ENCODE data around the gene ARMH1.
"Not testable (repeated sequence)": the region's sequence is repeated elsewhere in the genome, so short reads cannot be mapped to it uniquely, and the experiment has no call there.

ARMH1 gene

GRCh38 chr1:44723496-44724295 lies 49.2 kb downstream of the ARMH1 start:
- H3K4me3 Mint-ChIP-seq: peak overlapping the region; percentile 81
- no peaks in the 10 kb centered on the region for H3K36me3 Mint-ChIP-seq
- no peaks in the 10 kb centered on the region for H3K9me3 Mint-ChIP-seq
- ATAC-seq (ENCODE audit: low read depth): peak; percentile 44
- peak overlapping the region; percentile 89 for H3K27ac Mint-ChIP-seq
- no peaks in the 10 kb centered on the region for H3K27me3 Mint-ChIP-seq
- peaks cover 35% of the 10 kb centered on the region for H3K4me1 Mint-ChIP-seq
- peak in 1 of 2 donors; percentile 55 for DNase-seq (ENCODE audit: low spot score in 2 of 2)

GRCh38 chr1:44724296-44724954 lies 49.9 kb downstream of the ARMH1 start:
- Mint-ChIP-seq H3K9me3 (no peaks in the 10 kb centered on the region), H3K4me3 (no peak overlapping the region), H3K27me3 (no peaks in the 10 kb centered on the region), H3K36me3 (no peaks in the 10 kb centered on the region), H3K4me1 (peaks cover 39% of the 10 kb centered on the region), H3K27ac (no peak overlapping the region)
- ATAC-seq (ENCODE audit: low read depth) (no peak), DNase-seq (ENCODE audit: low spot score in 2 of 2) (no peak)

- H3K4me3 Mint-ChIP-seq: no peak overlapping the region
- no peak overlapping the region for H3K27ac Mint-ChIP-seq
- ATAC-seq (ENCODE audit: low read depth) (no peak), DNase-seq (ENCODE audit: low spot score in 2 of 2) (no peak)
- H3K36me3 Mint-ChIP-seq: no peaks in the 10 kb centered on the region
- H3K4me1 Mint-ChIP-seq: peaks cover 39% of the 10 kb centered on the region
- no peaks in the 10 kb centered on the region for H3K27me3 Mint-ChIP-seq
- H3K9me3 Mint-ChIP-seq: no peaks in the 10 kb centered on the region
Observed at GRCh38 chr1:44724955-44725698, 50.6 kb downstream of the ARMH1 start.

DNA sequence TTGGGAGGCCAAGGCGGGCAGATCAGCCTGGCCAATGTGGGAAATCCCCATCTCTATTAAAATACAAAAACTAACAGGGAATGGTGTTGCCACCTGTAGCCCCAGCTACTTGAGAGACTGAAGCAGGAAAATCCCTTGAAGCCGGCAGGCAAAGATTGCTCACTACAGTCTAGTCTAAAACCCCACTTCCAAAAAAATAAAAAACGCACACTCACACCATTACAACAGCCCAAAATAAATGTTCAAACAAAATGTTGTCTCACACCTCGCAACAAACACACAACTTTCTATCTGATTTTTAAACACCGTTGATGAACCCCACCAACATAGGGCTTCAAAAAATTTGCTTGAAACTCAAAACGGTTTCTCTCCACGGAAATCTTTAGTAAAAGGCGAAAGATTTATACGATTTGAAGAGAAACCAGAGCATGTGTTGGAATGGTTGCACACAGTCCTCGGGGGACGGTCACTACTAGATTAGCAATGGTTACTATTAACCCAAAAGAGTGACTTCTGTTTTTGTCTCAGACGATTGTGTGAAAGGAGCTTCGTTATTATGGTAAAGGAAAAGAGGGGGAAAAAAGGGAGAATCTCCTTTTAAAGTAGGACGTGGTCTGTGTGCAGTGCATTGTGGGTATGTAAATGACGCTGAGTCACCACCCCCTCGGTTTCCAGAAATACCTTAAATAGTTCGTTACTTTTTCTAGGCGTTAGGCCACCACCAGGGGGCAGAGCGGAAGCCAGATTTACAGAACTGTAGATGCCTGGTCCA lies 56.4 kb downstream of the ARMH1 start, which contains the start of gene RNU5D-1:
Gene RNU5D-1 (minus strand): TSS at position 430 of the 772 bp plus-strand sequence.
- Mint-ChIP-seq H3K27me3 (no peaks in the 10 kb centered on the region), H3K27ac (peak within 1 kb of the TSS; percentile 100), H3K4me1 (peaks cover 11% of the 10 kb centered on the region), H3K9me3 (no peaks in the 10 kb centered on the region), H3K36me3 (no peaks in the 10 kb centered on the region), H3K4me3 (peak within 1 kb of the TSS; percentile 79)
- DNase-seq (ENCODE audit: low spot score in 2 of 2): peak; percentile 93 to 94
- ATAC-seq (ENCODE audit: low read depth): peak; percentile 74

DNA sequence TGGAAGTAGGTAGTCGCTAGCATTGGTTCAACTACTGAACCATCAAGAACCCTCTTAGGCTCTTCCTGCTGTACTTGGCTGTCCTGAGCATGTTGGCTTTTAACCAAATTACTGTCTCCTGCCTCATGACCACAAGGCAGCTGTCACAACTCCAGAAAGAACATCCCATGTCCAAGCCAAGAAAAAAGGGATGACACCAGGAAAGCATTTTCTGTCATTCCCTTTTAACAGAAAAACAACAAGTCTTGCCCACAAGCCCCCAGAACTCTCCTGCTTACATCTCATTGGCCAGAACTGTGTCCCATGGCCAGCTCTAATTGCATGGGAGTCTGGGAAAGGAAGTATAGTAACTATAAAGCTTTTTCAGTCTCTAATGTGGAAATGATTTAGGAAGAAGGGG lies 58.9 kb downstream of the ARMH1 start:
- H3K27ac Mint-ChIP-seq: no peak overlapping the region
- H3K4me3 Mint-ChIP-seq: no peak overlapping the region
- ATAC-seq (ENCODE audit: low read depth) (no peak), DNase-seq (ENCODE audit: low spot score in 2 of 2) (no peak)
- no peaks in the 10 kb centered on the region for H3K9me3 Mint-ChIP-seq
- peaks cover 6% of the 10 kb centered on the region for H3K4me1 Mint-ChIP-seq
- H3K36me3 Mint-ChIP-seq: no peaks in the 10 kb centered on the region
- no peaks in the 10 kb centered on the region for H3K27me3 Mint-ChIP-seq

- no peaks in the 10 kb centered on the region for H3K36me3 Mint-ChIP-seq
- H3K4me3 Mint-ChIP-seq: no peak overlapping the region
- no peaks in the 10 kb centered on the region for H3K27me3 Mint-ChIP-seq
- no peak overlapping the region for H3K27ac Mint-ChIP-seq
- peaks cover 6% of the 10 kb centered on the region for H3K4me1 Mint-ChIP-seq
- H3K9me3 Mint-ChIP-seq: no peaks in the 10 kb centered on the region
- ATAC-seq (ENCODE audit: low read depth): no peak
- no peak for DNase-seq (ENCODE audit: low spot score in 2 of 2)
Observed at GRCh38 chr1:44733784-44734183, 59.3 kb downstream of the ARMH1 start.

- DNase-seq (ENCODE audit: low spot score in 2 of 2) (no peak), ATAC-seq (ENCODE audit: low read depth) (no peak)
- Mint-ChIP-seq H3K27ac (no peak overlapping the region), H3K9me3 (no peaks in the 10 kb centered on the region), H3K36me3 (no peaks in the 10 kb centered on the region), H3K4me1 (peaks cover 9% of the 10 kb centered on the region), H3K4me3 (no peak overlapping the region), H3K27me3 (no peaks in the 10 kb centered on the region)
Observed at GRCh38 chr1:44735992-44736391, 61.5 kb downstream of the ARMH1 start.

DNA sequence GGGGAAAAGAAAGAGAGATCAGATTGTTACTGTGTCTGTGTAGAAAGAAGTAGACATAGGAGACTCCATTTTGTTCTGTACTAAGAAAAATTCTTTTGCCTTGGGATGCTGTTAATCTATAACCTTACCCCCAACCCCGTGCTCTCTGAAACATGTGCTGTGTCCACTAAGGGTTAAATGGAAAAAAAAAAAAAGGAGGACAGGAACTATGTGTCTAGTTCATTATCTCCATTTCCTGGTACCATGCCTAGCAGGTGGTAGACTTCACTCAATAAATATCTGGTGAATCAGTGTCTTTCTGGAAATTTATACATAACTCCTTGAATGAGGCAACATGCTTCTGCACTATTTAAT lies 64.4 kb downstream of the ARMH1 start:
- H3K27ac Mint-ChIP-seq: peak overlapping the region; percentile 73
- H3K9me3 Mint-ChIP-seq; ATAC-seq (ENCODE audit: low read depth); H3K27me3 Mint-ChIP-seq; H3K36me3 Mint-ChIP-seq; H3K4me1 Mint-ChIP-seq; DNase-seq (ENCODE audit: low spot score in 2 of 2): not testable (repeated sequence)
- peak overlapping the region; percentile 85 for H3K4me3 Mint-ChIP-seq

DNA sequence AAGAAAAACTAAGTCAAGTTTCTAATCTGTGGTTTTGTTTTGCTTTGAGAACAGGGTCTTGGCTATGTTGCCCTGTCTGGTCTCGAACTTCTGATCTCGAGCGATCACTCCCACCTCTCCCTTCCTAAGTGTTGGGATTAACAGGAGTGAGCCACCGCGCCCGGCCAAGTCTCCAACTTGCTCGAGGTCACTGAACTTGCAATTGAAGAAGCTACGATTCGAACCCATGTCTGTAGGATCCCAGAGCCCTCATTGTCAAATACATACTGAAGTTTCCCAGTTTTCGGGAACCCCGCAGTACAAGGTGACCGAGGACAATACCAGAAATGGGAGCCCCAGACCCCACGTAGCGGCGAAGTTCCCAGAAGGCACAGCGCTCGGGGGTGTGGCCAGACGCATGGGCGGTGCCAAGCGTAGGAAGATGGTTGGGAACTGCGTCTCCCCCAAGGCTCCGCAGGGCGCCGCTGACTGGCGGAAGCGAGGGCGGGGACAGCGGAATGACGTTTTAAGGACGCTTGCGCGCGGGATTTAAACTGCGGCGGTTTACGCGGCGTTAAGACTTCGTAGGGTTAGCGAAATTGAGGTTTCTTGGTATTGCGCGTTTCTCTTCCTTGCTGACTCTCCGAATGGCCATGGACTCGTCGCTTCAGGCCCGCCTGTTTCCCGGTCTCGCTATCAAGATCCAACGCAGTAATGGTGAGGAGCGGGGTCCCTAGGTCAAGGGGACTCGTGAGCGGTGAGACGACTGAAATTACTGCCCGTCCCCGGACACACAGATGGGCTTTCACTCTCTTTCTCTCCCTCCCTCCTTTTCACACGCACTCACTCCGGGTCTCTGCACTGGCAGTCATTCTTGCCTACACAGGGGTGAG lies 65.0 kb downstream of the ARMH1 start, which contains the start of gene KIF2C:
Gene KIF2C (plus strand): TSS at position 531 of the 872 bp plus-strand sequence. CDS start 96 bp downstream, at position 627.
- Mint-ChIP-seq H3K27me3 (no peaks in the 10 kb centered on the region), H3K27ac (peak within 1 kb of the TSS; percentile 73), H3K4me1 (peaks cover 8% of the 10 kb centered on the region), H3K4me3 (peak within 1 kb of the TSS; percentile 85), H3K36me3 (no peaks in the 10 kb centered on the region), H3K9me3 (no peaks in the 10 kb centered on the region)
- peak; percentile 100 for ATAC-seq (ENCODE audit: low read depth)
- peak; percentile 91 to 94 for DNase-seq (ENCODE audit: low spot score in 2 of 2)

- no peaks in the 10 kb centered on the region for H3K36me3 Mint-ChIP-seq
- no peaks in the 10 kb centered on the region for H3K9me3 Mint-ChIP-seq
- peak overlapping the region; percentile 73 for H3K27ac Mint-ChIP-seq
- DNase-seq (ENCODE audit: low spot score in 2 of 2): no peak
- H3K27me3 Mint-ChIP-seq: no peaks in the 10 kb centered on the region
- peaks cover 8% of the 10 kb centered on the region for H3K4me1 Mint-ChIP-seq
- H3K4me3 Mint-ChIP-seq: peak overlapping the region; percentile 85
- ATAC-seq (ENCODE audit: low read depth): no peak
Observed at GRCh38 chr1:44740179-44740617, 65.7 kb downstream of the ARMH1 start.

DNA sequence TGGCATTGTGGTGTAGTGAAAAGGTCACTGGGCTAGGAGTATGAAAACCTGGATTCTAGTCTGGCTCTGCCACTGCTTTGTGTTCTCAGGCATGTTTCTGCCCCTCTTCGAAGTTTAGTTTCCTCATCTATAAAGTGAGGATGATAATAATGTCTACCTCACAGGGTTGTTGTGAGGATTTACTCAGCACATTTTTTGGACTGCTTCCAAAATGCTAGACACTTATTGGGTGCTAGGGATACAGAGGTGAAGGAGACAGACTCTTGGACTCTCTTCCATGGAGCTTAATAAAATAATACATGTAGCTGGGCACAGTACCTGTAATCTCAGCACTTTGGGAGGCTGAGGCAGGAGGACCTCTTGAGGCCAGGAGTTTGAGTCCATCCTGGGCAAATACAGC lies 68.7 kb downstream of the ARMH1 start:
- Mint-ChIP-seq H3K4me3 (no peak overlapping the region), H3K9me3 (no peaks in the 10 kb centered on the region), H3K27me3 (no peaks in the 10 kb centered on the region), H3K36me3 (no peaks in the 10 kb centered on the region), H3K4me1 (peaks cover 8% of the 10 kb centered on the region), H3K27ac (no peak overlapping the region)
- DNase-seq (ENCODE audit: low spot score in 2 of 2) (no peak), ATAC-seq (ENCODE audit: low read depth) (no peak)

DNA sequence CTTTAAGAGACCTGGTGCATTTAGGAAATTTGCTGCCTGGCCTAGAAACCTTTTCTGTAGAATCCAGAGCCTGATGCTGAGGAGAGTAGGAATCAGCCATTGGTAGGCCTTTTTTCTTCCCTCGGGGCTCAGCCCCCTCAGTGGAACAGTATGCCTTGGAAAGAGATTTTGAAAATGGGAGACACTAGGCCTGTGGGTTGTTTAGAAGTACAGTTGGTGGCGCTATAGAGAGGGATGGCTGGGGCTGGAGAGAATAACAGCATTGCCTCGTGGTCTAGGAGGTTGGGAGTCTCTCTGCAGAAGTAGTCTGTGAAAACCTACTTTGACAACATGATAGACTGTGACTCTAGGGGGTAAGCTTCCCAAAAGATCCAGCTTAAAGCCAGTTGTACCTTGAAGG lies 73.4 kb downstream of the ARMH1 start:
- H3K4me1 Mint-ChIP-seq: no peaks in the 10 kb centered on the region
- no peak overlapping the region for H3K4me3 Mint-ChIP-seq
- no peaks in the 10 kb centered on the region for H3K9me3 Mint-ChIP-seq
- no peaks in the 10 kb centered on the region for H3K36me3 Mint-ChIP-seq
- DNase-seq (ENCODE audit: low spot score in 2 of 2) (no peak), ATAC-seq (ENCODE audit: low read depth) (no peak)
- no peaks in the 10 kb centered on the region for H3K27me3 Mint-ChIP-seq
- no peak overlapping the region for H3K27ac Mint-ChIP-seq

DNA sequence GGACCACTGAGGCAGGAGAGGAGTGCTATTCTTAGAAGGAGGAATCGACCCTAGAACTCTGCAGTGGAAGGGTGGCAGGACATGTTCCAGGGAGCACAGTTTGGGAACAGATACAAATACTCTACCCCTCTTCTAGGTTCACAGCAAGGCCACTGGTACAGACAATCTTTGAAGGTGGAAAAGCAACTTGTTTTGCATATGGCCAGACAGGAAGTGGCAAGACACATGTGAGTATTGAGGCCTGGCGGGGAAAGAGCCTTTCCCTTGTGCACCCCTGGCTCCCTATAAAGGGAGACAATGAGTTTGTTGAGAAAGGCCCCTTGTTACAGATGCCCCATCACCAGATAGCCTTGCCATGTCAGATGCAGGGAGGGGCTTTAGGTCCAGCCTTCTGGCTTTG lies 82.9 kb downstream of the ARMH1 start:
- ATAC-seq (ENCODE audit: low read depth): peak; percentile 66
- DNase-seq (ENCODE audit: low spot score in 2 of 2): no peak
- Mint-ChIP-seq H3K27me3 (no peaks in the 10 kb centered on the region), H3K27ac (peak overlapping the region; percentile 64), H3K4me3 (peak overlapping the region; percentile 34), H3K9me3 (no peaks in the 10 kb centered on the region), H3K36me3 (no peaks in the 10 kb centered on the region), H3K4me1 (peaks cover 12% of the 10 kb centered on the region)

Measured in memory B cell (primary cell).